ENCODE data around the gene RUNX1. TPM values are rescaled to one million over a fixed set of nuclear protein-coding genes. Genes with fewer than 3 reads are reported as not detected.

RUNX1 gene
- total and polyA plus RNA-seq, 4 donors = 23.3 to 100 (median 33.4) TPM

DNA sequence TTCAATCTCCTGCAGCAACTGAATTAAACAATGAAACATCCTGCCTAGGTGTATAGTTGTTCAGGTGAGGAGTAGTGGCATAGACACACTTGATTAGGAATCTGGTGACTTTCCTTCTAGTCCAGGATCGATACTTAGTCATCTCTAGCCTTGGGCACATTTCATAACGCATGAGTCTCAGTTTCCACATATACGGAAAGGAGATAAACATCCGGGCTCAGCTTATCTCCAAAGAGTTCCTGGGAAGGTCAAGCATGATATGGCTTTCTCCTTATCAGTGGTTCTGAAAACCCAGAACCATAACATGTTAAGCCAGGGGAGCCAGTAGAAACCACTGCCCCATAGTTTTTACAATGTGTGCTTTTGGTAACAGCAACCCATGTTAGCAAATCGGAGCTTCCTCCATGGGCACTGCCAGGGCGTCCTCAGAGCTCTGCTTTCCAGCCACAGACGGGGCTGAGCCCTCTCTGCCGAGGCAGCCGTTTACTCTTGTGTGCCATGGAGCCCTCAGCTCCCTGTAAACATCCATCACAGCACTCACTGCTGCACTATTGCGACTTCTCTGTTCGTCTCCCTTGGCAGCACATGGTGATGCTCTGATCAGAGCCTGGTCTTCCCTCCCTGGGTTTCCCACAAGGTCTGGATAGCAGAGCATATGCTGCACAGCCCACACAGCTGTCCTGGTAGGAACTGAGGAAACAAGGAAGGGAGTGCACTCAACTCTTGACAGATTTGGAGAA, 34.6 kb downstream of the RUNX1 start:
- Histone ChIP-seq H3K36me3 (ENCODE audit: control insufficient read depth in 4 of 4, insufficient read depth in 4 of 4, low read length in 4 of 4) (no peaks in the 10 kb centered on the region), H3K9ac (ENCODE audit: insufficient read depth in 1 of 2, low read length in 2 of 2) (no peak overlapping the region), H3K4me3 (no peak overlapping the region), H3K4me1 (ENCODE audit: control insufficient read depth in 5 of 5, insufficient read depth in 5 of 5, low read length in 5 of 5) (peaks cover 0 to 4% (median 2%) of the 10 kb centered on the region in 5 donors), H3K9me3 (ENCODE audit: control insufficient read depth in 4 of 4, insufficient read depth in 3 of 4, low read length in 3 of 4) (no peaks in the 10 kb centered on the region), H3K27ac (ENCODE audit: low read depth in 1 of 2, low read length in 1 of 2) (no peak overlapping the region), H3K27me3 (ENCODE audit: control insufficient read depth in 3 of 3, insufficient read depth in 3 of 3, low read length in 2 of 3) (no peaks in the 10 kb centered on the region)
- DNase-seq (no peak), ATAC-seq (ENCODE audit: insufficient read depth, low FRiP score) (no peak)
- WGBS, 2 donors = 43 to 46% methylated on average over 11 of the region's 11 CpGs
- TF ChIP-seq, protein P1, sequence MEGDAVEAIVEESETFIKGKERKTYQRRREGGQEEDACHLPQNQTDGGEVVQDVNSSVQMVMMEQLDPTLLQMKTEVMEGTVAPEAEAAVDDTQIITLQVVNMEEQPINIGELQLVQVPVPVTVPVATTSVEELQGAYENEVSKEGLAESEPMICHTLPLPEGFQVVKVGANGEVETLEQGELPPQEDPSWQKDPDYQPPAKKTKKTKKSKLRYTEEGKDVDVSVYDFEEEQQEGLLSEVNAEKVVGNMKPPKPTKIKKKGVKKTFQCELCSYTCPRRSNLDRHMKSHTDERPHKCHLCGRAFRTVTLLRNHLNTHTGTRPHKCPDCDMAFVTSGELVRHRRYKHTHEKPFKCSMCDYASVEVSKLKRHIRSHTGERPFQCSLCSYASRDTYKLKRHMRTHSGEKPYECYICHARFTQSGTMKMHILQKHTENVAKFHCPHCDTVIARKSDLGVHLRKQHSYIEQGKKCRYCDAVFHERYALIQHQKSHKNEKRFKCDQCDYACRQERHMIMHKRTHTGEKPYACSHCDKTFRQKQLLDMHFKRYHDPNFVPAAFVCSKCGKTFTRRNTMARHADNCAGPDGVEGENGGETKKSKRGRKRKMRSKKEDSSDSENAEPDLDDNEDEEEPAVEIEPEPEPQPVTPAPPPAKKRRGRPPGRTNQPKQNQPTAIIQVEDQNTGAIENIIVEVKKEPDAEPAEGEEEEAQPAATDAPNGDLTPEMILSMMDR (IDR thresholded peaks at IDR 0.05; ENCODE audit: control extremely low read depth, extremely low read depth) = no peak

DNA sequence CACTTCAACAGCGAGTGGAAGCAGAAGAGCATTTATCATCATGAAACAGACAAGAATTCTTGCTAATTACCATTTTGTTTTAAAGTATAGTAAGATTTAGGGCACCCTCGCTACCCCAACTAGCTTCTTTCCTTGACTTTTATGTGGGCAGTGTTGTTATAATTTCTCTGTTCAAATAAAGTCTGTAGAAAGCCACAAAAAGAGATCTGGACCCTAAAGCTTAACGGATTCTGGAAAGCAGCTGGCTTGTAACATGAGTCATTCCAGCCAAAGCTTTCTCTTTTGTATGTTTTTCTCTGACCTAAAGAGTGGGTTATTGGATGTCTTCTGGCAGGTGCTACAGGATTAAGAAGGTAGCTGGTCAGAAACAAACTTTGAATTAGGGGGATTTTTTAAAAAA, 37.4 kb downstream of the RUNX1 start:
- Histone ChIP-seq H3K4me3 (no peak overlapping the region), H3K27ac (ENCODE audit: low read depth in 1 of 2, low read length in 1 of 2) (no peak overlapping the region), H3K9ac (ENCODE audit: insufficient read depth in 1 of 2, low read length in 2 of 2) (no peak overlapping the region), H3K4me1 (ENCODE audit: control insufficient read depth in 5 of 5, insufficient read depth in 5 of 5, low read length in 5 of 5) (peaks cover 0 to 4% (median 0%) of the 10 kb centered on the region in 5 donors), H3K9me3 (ENCODE audit: control insufficient read depth in 4 of 4, insufficient read depth in 3 of 4, low read length in 3 of 4) (no peaks in the 10 kb centered on the region), H3K27me3 (ENCODE audit: control insufficient read depth in 3 of 3, insufficient read depth in 3 of 3, low read length in 2 of 3) (no peaks in the 10 kb centered on the region), H3K36me3 (ENCODE audit: control insufficient read depth in 4 of 4, insufficient read depth in 4 of 4, low read length in 4 of 4) (no peaks in the 10 kb centered on the region)
- 34 to 57% methylated on average over 3 of the region's 3 CpGs for WGBS, 2 donors
- ATAC-seq (ENCODE audit: insufficient read depth, low FRiP score) (no peak), DNase-seq (no peak)
- TF ChIP-seq, protein P1 (IDR thresholded peaks at IDR 0.05; ENCODE audit: control extremely low read depth, extremely low read depth) = no peak

DNA sequence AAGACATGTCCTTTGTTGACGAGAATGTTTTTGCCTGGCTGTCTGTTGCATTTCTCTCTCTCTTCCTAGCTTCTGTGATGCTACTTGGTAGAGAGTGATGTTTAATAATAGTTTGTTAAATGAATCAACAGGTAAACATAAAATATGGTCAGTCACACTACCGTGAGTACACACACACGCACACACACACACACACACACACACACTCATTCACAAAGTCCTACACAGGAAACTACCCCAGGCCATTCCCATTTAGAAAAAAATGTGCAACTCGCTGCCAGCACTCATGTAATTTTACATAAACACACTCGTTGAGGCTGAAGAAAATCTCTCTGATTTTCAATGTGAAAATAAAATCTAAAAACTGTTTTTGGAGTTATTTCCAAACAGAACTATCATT, 38.7 kb downstream of the RUNX1 start:
- no peak for ATAC-seq (ENCODE audit: insufficient read depth, low FRiP score)
- Histone ChIP-seq H3K9me3 (ENCODE audit: control insufficient read depth in 4 of 4, insufficient read depth in 3 of 4, low read length in 3 of 4) (no peaks in the 10 kb centered on the region), H3K27ac (ENCODE audit: low read depth in 1 of 2, low read length in 1 of 2) (no peak overlapping the region), H3K4me3 (no peak overlapping the region), H3K36me3 (ENCODE audit: control insufficient read depth in 4 of 4, insufficient read depth in 4 of 4, low read length in 4 of 4) (no peaks in the 10 kb centered on the region), H3K27me3 (ENCODE audit: control insufficient read depth in 3 of 3, insufficient read depth in 3 of 3, low read length in 2 of 3) (no peaks in the 10 kb centered on the region), H3K9ac (ENCODE audit: insufficient read depth in 1 of 2, low read length in 2 of 2) (no peak overlapping the region), H3K4me1 (ENCODE audit: control insufficient read depth in 5 of 5, insufficient read depth in 5 of 5, low read length in 5 of 5) (peaks cover 0 to 4% (median 0%) of the 10 kb centered on the region in 5 donors)
- TF ChIP-seq, protein P1 (IDR thresholded peaks at IDR 0.05; ENCODE audit: control extremely low read depth, extremely low read depth) = no peak
- DNase-seq = peak in 1 of 3 donors; percentile 53
- WGBS, 2 donors = 52% methylated on average over 5 of the region's 5 CpGs

Measured in lung (tissue), 12 donors.